ENCODE data around the gene APBB2.

Gene APBB2

GRCh38 chr4:41205130-41205529 lies 9.2 kb downstream of the APBB2 start:
- no peak for DNase-seq (ENCODE audit: extremely low read depth, low read depth)
- no peak overlapping the region for H3K4me3 ChIP-seq (replicated peaks; ENCODE audit: low read depth, low read length)
- TF ChIP-seq, protein P1, sequence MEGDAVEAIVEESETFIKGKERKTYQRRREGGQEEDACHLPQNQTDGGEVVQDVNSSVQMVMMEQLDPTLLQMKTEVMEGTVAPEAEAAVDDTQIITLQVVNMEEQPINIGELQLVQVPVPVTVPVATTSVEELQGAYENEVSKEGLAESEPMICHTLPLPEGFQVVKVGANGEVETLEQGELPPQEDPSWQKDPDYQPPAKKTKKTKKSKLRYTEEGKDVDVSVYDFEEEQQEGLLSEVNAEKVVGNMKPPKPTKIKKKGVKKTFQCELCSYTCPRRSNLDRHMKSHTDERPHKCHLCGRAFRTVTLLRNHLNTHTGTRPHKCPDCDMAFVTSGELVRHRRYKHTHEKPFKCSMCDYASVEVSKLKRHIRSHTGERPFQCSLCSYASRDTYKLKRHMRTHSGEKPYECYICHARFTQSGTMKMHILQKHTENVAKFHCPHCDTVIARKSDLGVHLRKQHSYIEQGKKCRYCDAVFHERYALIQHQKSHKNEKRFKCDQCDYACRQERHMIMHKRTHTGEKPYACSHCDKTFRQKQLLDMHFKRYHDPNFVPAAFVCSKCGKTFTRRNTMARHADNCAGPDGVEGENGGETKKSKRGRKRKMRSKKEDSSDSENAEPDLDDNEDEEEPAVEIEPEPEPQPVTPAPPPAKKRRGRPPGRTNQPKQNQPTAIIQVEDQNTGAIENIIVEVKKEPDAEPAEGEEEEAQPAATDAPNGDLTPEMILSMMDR (IDR thresholded peaks at IDR 0.05; ENCODE audit: low read depth, low read length, missing control alignments): no peak

DNA sequence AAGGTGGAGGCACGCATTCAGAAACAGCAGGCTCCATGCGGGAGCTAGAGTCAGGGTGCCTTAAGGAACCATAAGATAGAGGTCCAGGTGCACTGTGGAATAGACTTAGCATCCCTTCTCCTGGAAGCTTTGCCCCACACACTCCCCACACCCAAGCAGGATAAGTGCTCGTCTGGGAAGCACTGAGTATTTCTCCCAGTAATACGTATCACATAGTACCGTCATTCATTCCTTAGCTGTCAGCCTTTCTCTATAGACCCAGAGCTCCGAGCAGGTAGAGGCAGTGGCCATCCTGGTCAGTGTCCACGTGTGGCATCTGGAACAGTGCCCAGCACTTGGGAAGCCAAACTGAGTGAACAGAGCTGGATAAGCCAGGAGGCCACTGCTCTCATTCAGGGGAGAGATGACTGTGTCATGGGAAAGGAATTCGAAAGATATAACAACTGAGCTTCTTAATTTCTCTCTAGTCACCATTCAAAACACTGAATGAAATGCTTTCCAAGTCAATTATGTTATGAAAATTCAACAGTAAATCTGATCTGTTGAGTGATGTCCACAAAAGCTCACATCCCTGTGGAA lies 9.9 kb downstream of the APBB2 start:
- H3K4me3 ChIP-seq (replicated peaks; ENCODE audit: low read depth, low read length): no peak overlapping the region

GRCh38 chr4:41203841-41204240 lies 10.5 kb downstream of the APBB2 start:
- no peak for DNase-seq (ENCODE audit: extremely low read depth, low read depth)
- TF ChIP-seq, protein P1 (IDR thresholded peaks at IDR 0.05; ENCODE audit: low read depth, low read length, missing control alignments): no peak
- H3K4me3 ChIP-seq (replicated peaks; ENCODE audit: low read depth, low read length): no peak overlapping the region

More for the DNA sequence above, 9.9 kb downstream of the APBB2 start:
- TF ChIP-seq, protein P1 (IDR thresholded peaks at IDR 0.05; ENCODE audit: low read depth, low read length, missing control alignments): no peak
- no peak for DNase-seq (ENCODE audit: extremely low read depth, low read depth)

DNA sequence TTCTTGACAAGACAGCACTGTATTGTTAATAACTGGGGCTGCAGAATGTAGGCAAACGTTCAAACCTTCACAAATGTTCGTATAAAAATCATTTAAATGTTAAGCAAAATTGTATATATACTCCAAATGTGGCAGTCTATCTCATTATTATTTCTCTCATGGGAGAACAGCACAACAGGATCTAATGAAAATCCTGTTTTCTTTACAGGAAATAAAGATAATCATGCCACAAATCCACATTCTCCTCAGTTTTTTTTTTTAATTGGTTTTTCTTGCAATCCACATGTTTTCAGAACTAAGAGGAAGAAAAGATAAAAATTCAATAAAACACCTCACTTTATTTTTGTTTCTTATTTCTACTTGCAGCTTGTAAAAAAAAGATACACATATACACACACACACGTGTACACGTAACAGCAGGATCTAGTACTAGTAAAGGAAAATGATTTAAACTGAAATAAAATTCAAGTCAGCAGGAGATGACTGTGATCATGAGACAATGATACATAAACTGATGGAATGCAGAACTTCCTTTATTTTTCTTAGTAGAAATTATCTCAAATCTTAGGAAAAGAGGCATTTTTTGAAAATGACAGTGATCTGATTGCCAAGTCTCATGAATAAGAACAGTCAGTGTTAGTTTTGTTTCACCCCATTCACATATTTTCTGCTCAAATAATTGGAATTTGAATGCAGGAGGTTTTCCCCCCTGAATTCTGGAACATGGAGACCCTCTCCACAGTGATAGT lies 11.3 kb downstream of the APBB2 start:
- DNase-seq (ENCODE audit: extremely low read depth, low read depth): no peak
- no peak overlapping the region for H3K4me3 ChIP-seq (replicated peaks; ENCODE audit: low read depth, low read length)
- TF ChIP-seq, protein P1 (IDR thresholded peaks at IDR 0.05; ENCODE audit: low read depth, low read length, missing control alignments): no peak

DNA sequence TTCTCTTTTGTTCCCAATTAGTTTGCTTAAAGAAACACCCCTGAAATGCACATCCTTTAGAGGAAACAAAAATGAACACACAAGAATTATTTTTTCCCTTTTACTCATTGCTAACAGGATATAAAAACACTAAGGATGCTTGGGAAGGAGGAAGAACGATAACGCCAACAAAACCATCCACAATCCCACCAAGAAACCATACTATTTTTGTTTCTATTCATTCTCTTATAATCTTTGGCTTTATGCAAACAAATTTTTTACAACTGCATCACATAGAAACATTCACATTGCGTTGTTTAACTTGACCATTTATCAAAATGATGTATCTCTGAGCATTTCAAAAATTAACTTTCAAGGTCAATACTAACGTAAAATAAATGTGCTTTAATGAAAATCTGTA lies 12.0 kb downstream of the APBB2 start:
- no peak for DNase-seq (ENCODE audit: extremely low read depth, low read depth)
- H3K4me3 ChIP-seq (replicated peaks; ENCODE audit: low read depth, low read length): no peak overlapping the region
- TF ChIP-seq, protein P1 (IDR thresholded peaks at IDR 0.05; ENCODE audit: low read depth, low read length, missing control alignments): no peak

GRCh38 chr4:41200486-41201017 lies 13.8 kb downstream of the APBB2 start:
- TF ChIP-seq, protein P1 (IDR thresholded peaks at IDR 0.05; ENCODE audit: low read depth, low read length, missing control alignments): no peak
- no peak for DNase-seq (ENCODE audit: extremely low read depth, low read depth)
- H3K4me3 ChIP-seq (replicated peaks; ENCODE audit: low read depth, low read length): no peak overlapping the region
